ENCODE results near the gene WDFY1. TPM values are rescaled to one million over a fixed set of nuclear protein-coding genes. Genes with fewer than 3 reads are reported as not detected.

The WDFY1 gene
- polyA plus RNA-seq, 3 donors, result 31.7 to 59.8 (median 40.7) TPM

DNA sequence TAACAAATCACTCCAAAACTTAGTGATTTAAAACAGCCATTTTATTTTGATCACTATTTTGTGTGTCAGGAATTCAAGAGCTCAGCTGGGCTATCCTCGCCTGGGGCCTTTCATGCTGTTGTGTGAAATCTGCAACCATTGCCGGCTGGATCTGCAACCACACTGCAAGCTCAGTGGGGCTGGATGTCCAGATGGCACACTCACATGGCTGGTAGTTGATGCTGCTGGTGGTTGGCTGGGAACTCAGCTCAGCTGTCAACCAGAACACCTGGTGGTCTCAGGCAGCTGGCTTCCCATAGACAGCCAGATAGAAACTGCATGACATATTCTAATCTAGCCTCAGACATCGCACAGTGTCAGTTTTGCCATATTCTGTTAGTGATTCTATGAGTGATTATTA, 77.1 kb downstream of the WDFY1 start:
- H3K27ac ChIP-seq (ENCODE audit: low read depth in 1 of 2, low read length in 2 of 2), result no peak overlapping the region
- H3K79me2 ChIP-seq (ENCODE audit: insufficient read depth, low read length), result no peaks in the 10 kb centered on the region
- peaks cover 53% of the 10 kb centered on the region for H3K4me1 Mint-ChIP-seq
- TF ChIP-seq, protein P1, sequence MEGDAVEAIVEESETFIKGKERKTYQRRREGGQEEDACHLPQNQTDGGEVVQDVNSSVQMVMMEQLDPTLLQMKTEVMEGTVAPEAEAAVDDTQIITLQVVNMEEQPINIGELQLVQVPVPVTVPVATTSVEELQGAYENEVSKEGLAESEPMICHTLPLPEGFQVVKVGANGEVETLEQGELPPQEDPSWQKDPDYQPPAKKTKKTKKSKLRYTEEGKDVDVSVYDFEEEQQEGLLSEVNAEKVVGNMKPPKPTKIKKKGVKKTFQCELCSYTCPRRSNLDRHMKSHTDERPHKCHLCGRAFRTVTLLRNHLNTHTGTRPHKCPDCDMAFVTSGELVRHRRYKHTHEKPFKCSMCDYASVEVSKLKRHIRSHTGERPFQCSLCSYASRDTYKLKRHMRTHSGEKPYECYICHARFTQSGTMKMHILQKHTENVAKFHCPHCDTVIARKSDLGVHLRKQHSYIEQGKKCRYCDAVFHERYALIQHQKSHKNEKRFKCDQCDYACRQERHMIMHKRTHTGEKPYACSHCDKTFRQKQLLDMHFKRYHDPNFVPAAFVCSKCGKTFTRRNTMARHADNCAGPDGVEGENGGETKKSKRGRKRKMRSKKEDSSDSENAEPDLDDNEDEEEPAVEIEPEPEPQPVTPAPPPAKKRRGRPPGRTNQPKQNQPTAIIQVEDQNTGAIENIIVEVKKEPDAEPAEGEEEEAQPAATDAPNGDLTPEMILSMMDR (IDR thresholded peaks at IDR 0.05), result no peak
- WGBS (ENCODE audit: insufficient coverage), result 62% methylated on average over 2 of the region's 3 CpGs
- H3K4me3 ChIP-seq (replicated peaks in 1 of 3; ENCODE audit: low read depth in 2 of 3, low read length in 3 of 3), result no peak overlapping the region
- H3K9ac ChIP-seq (ENCODE audit: insufficient read depth, low read length, poor library complexity, severe bottlenecking), result no peak overlapping the region
- DNase-seq, result no peak
- peaks cover 20 to 38% of the 10 kb centered on the region in 2 donors for H3K36me3 Mint-ChIP-seq
- H3K36me3 ChIP-seq (replicated peaks in 1 of 2; ENCODE audit: control insufficient read depth in 1 of 2, insufficient read depth in 2 of 2, low read length in 2 of 2), result peaks cover 0 to 26% of the 10 kb centered on the region in 2 donors
- H3K4me2 ChIP-seq (replicated peaks; ENCODE audit: extremely low read depth, low read length, poor library complexity, severe bottlenecking), result no peak overlapping the region
- H3K9me3 ChIP-seq (replicated peaks in 1 of 2; ENCODE audit: control insufficient read depth in 1 of 2, insufficient read depth in 1 of 2, low read length in 2 of 2), result no peaks in the 10 kb centered on the region
- no peaks in the 10 kb centered on the region for H3K9me3 Mint-ChIP-seq
- H3K27ac Mint-ChIP-seq, result peak overlapping the region in 2 of 7 donors; percentile 18 to 19
- H2AFZ ChIP-seq (ENCODE audit: insufficient read depth, low read depth, low read length, poor library complexity, severe bottlenecking), result no peak overlapping the region
- no peaks in the 10 kb centered on the region for H3K27me3 ChIP-seq (ENCODE audit: control insufficient read depth in 2 of 2, insufficient read depth in 2 of 2, low read length in 2 of 2)
- no peaks in the 10 kb centered on the region for H4K20me1 ChIP-seq (ENCODE audit: insufficient read depth, low read length)
- no peaks in the 10 kb centered on the region for H3K27me3 Mint-ChIP-seq (ENCODE audit: low read depth in 3 of 3)
- intact Hi-C loops (cut with micrococcal nuclease), result no loop called here
- no peak overlapping the region for H3K4me3 Mint-ChIP-seq
- H3K4me1 ChIP-seq (ENCODE audit: control insufficient read depth in 1 of 2, insufficient read depth in 2 of 2, low read length in 2 of 2), result peaks cover 38 to 45% of the 10 kb centered on the region in 2 donors

DNA sequence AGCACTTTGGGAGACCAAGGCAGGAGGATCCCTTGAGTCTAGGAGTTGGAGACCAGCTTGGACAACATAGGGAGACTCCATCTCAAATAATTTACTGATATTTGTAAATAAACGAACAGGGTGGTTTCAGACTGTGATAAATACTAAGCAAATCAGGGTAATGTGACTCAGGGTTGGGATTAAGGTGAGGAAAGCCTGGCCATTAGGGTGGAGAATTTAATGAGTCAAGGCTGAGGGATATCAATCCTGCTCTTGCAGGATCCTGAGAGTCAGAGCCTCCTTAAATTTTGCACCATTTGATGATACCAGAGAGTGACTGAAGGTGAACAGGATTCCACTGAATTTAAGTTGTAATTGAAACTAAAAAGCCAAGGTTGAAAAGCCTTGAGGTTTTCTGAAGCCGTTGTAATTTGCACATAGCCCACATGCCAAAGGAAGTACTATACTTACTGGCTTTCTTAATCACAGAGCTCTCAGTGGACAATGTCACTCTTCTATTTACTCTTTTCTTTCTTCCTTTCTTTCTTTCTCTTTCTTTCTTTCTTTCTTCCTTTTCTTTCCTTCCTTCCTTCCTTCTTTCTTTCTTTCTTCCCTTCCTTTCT, 79.1 kb downstream of the WDFY1 start:
- WGBS (ENCODE audit: insufficient coverage), result 0% methylated on average over 1 of the region's 2 CpGs
- Histone ChIP-seq H3K4me3 (replicated peaks in 1 of 3; ENCODE audit: low read depth in 2 of 3, low read length in 3 of 3) (no peak overlapping the region), H3K9ac (ENCODE audit: insufficient read depth, low read length, poor library complexity, severe bottlenecking) (no peak overlapping the region), H3K4me2 (replicated peaks; ENCODE audit: extremely low read depth, low read length, poor library complexity, severe bottlenecking) (no peak overlapping the region), H3K9me3 (replicated peaks in 1 of 2; ENCODE audit: control insufficient read depth in 1 of 2, insufficient read depth in 1 of 2, low read length in 2 of 2) (no peaks in the 10 kb centered on the region), H2AFZ (ENCODE audit: insufficient read depth, low read depth, low read length, poor library complexity, severe bottlenecking) (no peak overlapping the region), H3K4me1 (ENCODE audit: control insufficient read depth in 1 of 2, insufficient read depth in 2 of 2, low read length in 2 of 2) (peaks cover 28 to 31% of the 10 kb centered on the region in 2 donors), H3K36me3 (replicated peaks in 1 of 2; ENCODE audit: control insufficient read depth in 1 of 2, insufficient read depth in 2 of 2, low read length in 2 of 2) (peaks cover 0 to 24% of the 10 kb centered on the region in 2 donors), H4K20me1 (ENCODE audit: insufficient read depth, low read length) (no peaks in the 10 kb centered on the region), H3K27ac (ENCODE audit: low read depth in 1 of 2, low read length in 2 of 2) (peak overlapping the region in 1 of 2 donors; percentile 41), H3K27me3 (ENCODE audit: control insufficient read depth in 2 of 2, insufficient read depth in 2 of 2, low read length in 2 of 2) (no peaks in the 10 kb centered on the region), H3K79me2 (ENCODE audit: insufficient read depth, low read length) (no peaks in the 10 kb centered on the region)
- Mint-ChIP-seq H3K27me3 (ENCODE audit: low read depth in 3 of 3) (no peaks in the 10 kb centered on the region), H3K36me3 (peaks cover 21 to 34% of the 10 kb centered on the region in 2 donors), H3K4me3 (no peak overlapping the region), H3K9me3 (no peaks in the 10 kb centered on the region), H3K4me1 (peaks cover 40% of the 10 kb centered on the region), H3K27ac (peak overlapping the region in 3 of 7 donors; percentile 20 to 76 (median 66))
- TF ChIP-seq, protein P1 (IDR thresholded peaks at IDR 0.05), result no peak
- DNase-seq, result no peak
- intact Hi-C loops (cut with micrococcal nuclease), result no loop called here
